ENCODE results near the gene C2CD4D.
"Not testable (repeated sequence)": the region's sequence is repeated elsewhere in the genome, so short reads cannot be mapped to it uniquely, and the experiment has no call there.

The C2CD4D gene

GRCh38 chr1:151839457-151840403 lies at the start of gene C2CD4D:
TSS of gene C2CD4D (minus strand) at chr1:151839820. CDS start at chr1:151838989, 831 bp downstream.
- POLR2A ChIA-PET: no interaction called here
- no peak within 1 kb of the TSS for H3K4me3 ChIP-seq (ENCODE audit: low read depth, low read length)
- CTCF ChIA-PET: no interaction called here
- DNase-seq (ENCODE audit: low read depth, low spot score): no peak
- TF ChIP-seq CTCF (IDR thresholded peaks at IDR 0.05; ENCODE audit: insufficient read depth, low read length, missing control alignments): no peak

- H3K4me3 ChIP-seq (ENCODE audit: low read depth, low read length): no peak overlapping the region
- DNase-seq (ENCODE audit: low read depth, low spot score): no peak
- POLR2A ChIA-PET: no interaction called here
- CTCF ChIA-PET: interaction anchor here (0.9 to 5.6 kb wide), 9 partner anchors 8 to 125 kb away, joined by 3 to 47 read pairs (median 3); no protein-coding TSS in a partner anchor
- peak; percentile 19 for TF ChIP-seq CTCF (IDR thresholded peaks at IDR 0.05; ENCODE audit: insufficient read depth, low read length, missing control alignments)
These were observed 49.5 kb upstream of the C2CD4D start for GRCh38 chr1:151888972-151889570.

GRCh38 chr1:151887028-151887427 lies 47.4 kb upstream of the C2CD4D start:
- POLR2A ChIA-PET: no interaction called here
- TF ChIP-seq CTCF (IDR thresholded peaks at IDR 0.05; ENCODE audit: insufficient read depth, low read length, missing control alignments): no peak
- CTCF ChIA-PET: interaction anchor here (1.2 to 5.6 kb wide), 2 partner anchors 115 to 128 kb away, joined by 3 to 47 read pairs; no protein-coding TSS in a partner anchor
- no peak for DNase-seq (ENCODE audit: low read depth, low spot score)
- no peak overlapping the region for H3K4me3 ChIP-seq (ENCODE audit: low read depth, low read length)

- no peak for TF ChIP-seq CTCF (IDR thresholded peaks at IDR 0.05; ENCODE audit: insufficient read depth, low read length, missing control alignments)
These were observed 45.9 kb upstream of the C2CD4D start for GRCh38 chr1:151885479-151885878.

GRCh38 chr1:151884879-151885278 lies 45.3 kb upstream of the C2CD4D start:
- DNase-seq (ENCODE audit: low read depth, low spot score); POLR2A ChIA-PET; H3K4me3 ChIP-seq (ENCODE audit: low read depth, low read length): not testable (repeated sequence)
- CTCF ChIA-PET: interaction anchor here (0.9 to 1.5 kb wide), 4 partner anchors 13 to 432 kb away, joined by 3 read pairs; no protein-coding TSS in a partner anchor

More at GRCh38 chr1:151885479-151885878, 45.9 kb upstream of the C2CD4D start:
- no peak for DNase-seq (ENCODE audit: low read depth, low spot score)
- ChIA-PET CTCF (interaction anchor here (0.9 to 1.5 kb wide), 3 partner anchors 13 to 132 kb away, joined by 3 read pairs; no protein-coding TSS in a partner anchor), POLR2A (no interaction called here)
- no peak overlapping the region for H3K4me3 ChIP-seq (ENCODE audit: low read depth, low read length)

- DNase-seq (ENCODE audit: low read depth, low spot score); POLR2A ChIA-PET; H3K4me3 ChIP-seq (ENCODE audit: low read depth, low read length): not testable (repeated sequence)
- CTCF ChIA-PET: interaction anchor here (0.6 to 1.5 kb wide), 4 partner anchors 11 to 431 kb away, joined by 3 read pairs; no protein-coding TSS in a partner anchor
These were observed 44.8 kb upstream of the C2CD4D start for GRCh38 chr1:151884445-151884844.

GRCh38 chr1:151883898-151884297 lies 44.3 kb upstream of the C2CD4D start:
- H3K4me3 ChIP-seq (ENCODE audit: low read depth, low read length); DNase-seq (ENCODE audit: low read depth, low spot score); POLR2A ChIA-PET: not testable (repeated sequence)
- CTCF ChIA-PET: interaction anchor here (0.5 to 1.5 kb wide), 4 partner anchors 11 to 431 kb away, joined by 3 read pairs; no protein-coding TSS in a partner anchor

- POLR2A ChIA-PET; DNase-seq (ENCODE audit: low read depth, low spot score); H3K4me3 ChIP-seq (ENCODE audit: low read depth, low read length): not testable (repeated sequence)
- CTCF ChIA-PET: interaction anchor here (0.6 to 1.0 kb wide), 3 partner anchors 11 to 119 kb away, joined by 3 read pairs; no protein-coding TSS in a partner anchor
These were observed 43.3 kb upstream of the C2CD4D start for GRCh38 chr1:151882918-151883317.

Data from AG04449 (cell line).